GM10266 (cell line): ENCODE measurements around the gene WDR4.

Source experiments
- DNase-seq: peaks from one replicate; pipeline ENCODE4 v3.0.0; 2012; ENCODE audit errors: extremely low spot score
- CTCF ChIP-seq: IDR thresholded peaks from 2 replicates; pipeline ENCODE4 v1.5.1; 2012; ENCODE audit warnings: mild to moderate bottlenecking, low read depth; ENCODE audit not compliant: control insufficient read depth, insufficient read depth; ENCODE audit errors: missing control alignments

WDR4 gene

GRCh38 chr21:42873096-42873495, 6.2 kb downstream of the WDR4 start:
- TF ChIP-seq CTCF, result no peak
- no peak for DNase-seq

GRCh38 chr21:42868196-42868595, 11.1 kb downstream of the WDR4 start:
- DNase-seq, result no peak
- TF ChIP-seq CTCF, result no peak

GRCh38 chr21:42865776-42866160, 13.6 kb downstream of the WDR4 start:
- no peak for DNase-seq
- TF ChIP-seq CTCF, result no peak

- no peak for TF ChIP-seq CTCF
- DNase-seq, result no peak
These were observed 14.2 kb downstream of the WDR4 start for GRCh38 chr21:42864815-42865775.

- TF ChIP-seq CTCF, result no peak
- no peak for DNase-seq
These were observed 15.1 kb downstream of the WDR4 start for GRCh38 chr21:42864286-42864685.

- DNase-seq, result no peak
- TF ChIP-seq CTCF, result no peak
These were observed 15.9 kb downstream of the WDR4 start for GRCh38 chr21:42863504-42863870.

- TF ChIP-seq CTCF, result no peak
- DNase-seq, result no peak
These were observed 16.4 kb downstream of the WDR4 start for GRCh38 chr21:42862774-42863503.
